Eye (tissue), 1 donor: ENCODE data around the gene FAU.
A peak's percentile ranks its signal among the peaks of the same experiment; 100 is the strongest.

ENCODE experiments used
- DNase-seq: peaks from one replicate; pipeline ENCODE4 v3.0.0-alpha.2; 2015

Gene FAU

GRCh38 chr11:65104628-65105027 lies 17.3 kb downstream of the FAU start:
- no peak for DNase-seq

- DNase-seq = no peak
These were observed 18.5 kb downstream of the FAU start for GRCh38 chr11:65103476-65103875.

GRCh38 chr11:65102142-65103095 lies 19.5 kb downstream of the FAU start:
- no peak for DNase-seq

- DNase-seq = no peak
These were observed 21.1 kb downstream of the FAU start for GRCh38 chr11:65100674-65101350.

GRCh38 chr11:65096926-65097325 lies 25.0 kb downstream of the FAU start:
- DNase-seq = no peak

GRCh38 chr11:65095974-65096806 lies 25.7 kb downstream of the FAU start, which contains the start of gene VPS51:
Gene VPS51 (plus strand): TSS chr11:65096214. CDS start chr11:65096251, 37 bp downstream.
- peak; percentile 97 for DNase-seq

- DNase-seq = no peak
These were observed 26.5 kb downstream of the FAU start for GRCh38 chr11:65095427-65095826.

- no peak for DNase-seq
These were observed 31.3 kb downstream of the FAU start for GRCh38 chr11:65090628-65091027.

GRCh38 chr11:65089621-65090020 lies 32.3 kb downstream of the FAU start:
- no peak for DNase-seq

- no peak for DNase-seq
These were observed 34.1 kb downstream of the FAU start for GRCh38 chr11:65087827-65088226.

- DNase-seq = no peak
These were observed 34.7 kb downstream of the FAU start for GRCh38 chr11:65087216-65087615.

- no peak for DNase-seq
These were observed 35.1 kb downstream of the FAU start for GRCh38 chr11:65086809-65087208.

GRCh38 chr11:65085446-65085845 lies 36.5 kb downstream of the FAU start:
- DNase-seq = no peak

GRCh38 chr11:65084598-65085375 lies 37.1 kb downstream of the FAU start:
- DNase-seq = no peak

GRCh38 chr11:65083834-65084597 lies 37.9 kb downstream of the FAU start, which contains the start of the genes CDCA5 and ZFPL1:
Gene CDCA5 (minus strand): TSS chr11:65084040. CDS start chr11:65083978, 62 bp downstream.
Gene ZFPL1 (plus strand): TSS chr11:65084222. CDS start chr11:65084699, 477 bp downstream.
- DNase-seq = peak; percentile 98

GRCh38 chr11:65083134-65083833 lies 38.6 kb downstream of the FAU start:
- no peak for DNase-seq

- DNase-seq = no peak
These were observed 43.1 kb downstream of the FAU start for GRCh38 chr11:65078786-65079342.

- peak; percentile 29 for DNase-seq
These were observed 43.8 kb downstream of the FAU start for GRCh38 chr11:65078151-65078550.

- DNase-seq = no peak
These were observed 44.5 kb downstream of the FAU start for GRCh38 chr11:65077451-65077850.

- DNase-seq = no peak
These were observed 49.3 kb downstream of the FAU start for GRCh38 chr11:65072631-65072966.
